HPDE6-E6E7 (cell line): Measurements from ENCODE around the gene TMBIM1.

Source experiments
- DNase-seq: peaks from one replicate; pipeline ENCODE4 v3.0.0; 2011; ENCODE audit warnings: missing footprints; ENCODE audit errors: extremely low spot score

The TMBIM1 gene

DNA sequence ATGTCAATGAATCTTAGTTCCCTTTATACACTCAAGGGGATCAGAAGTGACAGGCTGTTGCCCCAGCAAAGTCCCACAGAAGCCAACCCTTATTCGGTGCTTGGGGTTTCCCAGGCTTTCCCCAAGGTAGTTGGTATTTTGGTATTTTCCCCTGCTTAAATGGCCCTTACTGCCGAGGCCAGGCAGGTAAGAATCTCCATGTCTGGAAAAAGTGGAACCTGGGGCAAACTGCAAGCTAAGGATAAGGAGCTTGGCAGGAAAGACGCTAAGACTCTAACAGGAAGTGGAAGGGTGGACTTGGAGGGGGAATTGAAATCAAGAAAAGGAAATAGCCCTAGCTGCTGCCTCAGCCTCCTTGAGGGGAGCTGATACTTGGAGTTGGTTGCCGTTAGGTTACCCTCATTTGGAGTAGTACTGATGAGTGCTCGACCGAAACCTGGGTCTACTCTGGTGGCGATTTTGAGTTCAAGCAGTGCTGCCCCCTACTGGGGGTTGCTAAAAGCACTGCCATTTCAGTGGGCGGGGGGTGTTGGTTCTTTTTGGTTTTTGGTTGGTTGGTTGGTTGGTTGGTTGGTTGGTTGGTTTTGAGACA lies 34.8 kb downstream of the TMBIM1 start:
- DNase-seq, result no peak

DNA sequence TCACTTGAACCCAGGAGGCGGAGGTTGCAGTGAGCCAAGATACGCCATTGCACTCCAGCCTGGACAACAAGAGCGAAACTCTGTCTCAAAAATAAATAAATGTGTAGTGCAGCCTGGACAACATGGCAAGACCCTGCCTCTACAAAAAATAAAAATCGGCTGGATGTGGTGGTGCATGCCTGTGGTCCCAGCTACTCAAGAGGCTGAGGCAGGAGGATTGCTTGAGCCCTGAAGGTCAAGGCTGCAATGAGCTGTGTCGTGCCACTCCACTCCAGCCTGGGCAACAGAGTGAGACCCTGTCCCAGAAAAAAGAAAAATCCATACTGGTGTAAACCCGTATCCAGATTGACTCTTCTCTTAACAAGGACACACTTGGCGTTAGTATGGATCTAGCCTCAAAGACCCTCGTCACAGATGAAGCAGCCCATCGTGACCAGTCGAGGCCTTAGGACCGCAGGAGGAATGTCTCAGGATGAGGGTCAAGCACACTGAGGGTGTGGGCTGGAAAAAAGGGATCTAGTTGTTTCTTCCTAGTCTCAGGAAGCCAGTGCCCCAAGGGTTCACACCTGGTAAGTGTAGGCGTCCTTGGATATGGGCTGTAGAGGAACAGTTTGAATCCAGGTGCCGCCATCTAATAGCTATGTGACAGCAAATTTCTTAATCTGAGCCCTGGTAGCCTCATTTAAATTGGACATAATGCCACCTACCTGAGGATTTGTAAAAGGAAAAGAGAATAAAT lies 35.5 kb downstream of the TMBIM1 start:
- no peak for DNase-seq

DNA sequence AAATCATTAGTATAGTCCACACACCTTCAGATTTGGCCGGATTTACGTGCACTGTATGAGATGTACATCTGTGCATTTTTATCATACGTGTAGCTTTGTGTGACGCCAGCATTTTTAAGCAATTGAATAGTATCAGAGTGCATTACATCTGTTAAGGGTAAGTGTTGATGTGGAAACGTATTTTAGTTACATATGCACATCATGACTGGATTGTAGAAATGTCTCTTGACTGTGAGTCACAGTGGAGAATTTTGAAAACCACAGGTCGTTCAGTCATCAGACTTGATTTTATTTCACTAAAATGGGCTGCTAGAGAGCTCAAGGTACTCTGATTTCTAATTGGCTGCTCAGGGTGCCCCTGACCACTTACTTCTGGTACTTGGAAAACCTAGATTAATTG lies 36.9 kb downstream of the TMBIM1 start:
- DNase-seq, result no peak

DNA sequence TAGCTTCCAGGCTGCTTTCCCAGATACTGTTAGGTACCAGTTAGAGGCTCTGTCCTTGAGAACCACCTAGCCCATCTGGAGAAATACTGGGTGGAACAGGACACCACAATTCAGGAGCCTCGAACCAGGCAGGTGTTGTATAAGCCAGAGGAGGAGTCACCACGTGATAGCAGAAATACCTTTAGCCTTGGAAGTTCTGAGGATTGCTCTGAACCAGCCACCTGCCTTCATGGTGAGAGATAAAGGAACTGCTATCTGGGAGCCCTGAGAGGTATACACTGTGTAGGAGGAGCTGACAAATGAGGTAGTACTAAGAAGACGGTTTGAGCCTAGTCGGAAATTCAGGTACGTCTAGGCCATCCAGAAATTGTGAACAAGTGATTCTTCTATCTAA lies 39.1 kb downstream of the TMBIM1 start:
- no peak for DNase-seq

DNA sequence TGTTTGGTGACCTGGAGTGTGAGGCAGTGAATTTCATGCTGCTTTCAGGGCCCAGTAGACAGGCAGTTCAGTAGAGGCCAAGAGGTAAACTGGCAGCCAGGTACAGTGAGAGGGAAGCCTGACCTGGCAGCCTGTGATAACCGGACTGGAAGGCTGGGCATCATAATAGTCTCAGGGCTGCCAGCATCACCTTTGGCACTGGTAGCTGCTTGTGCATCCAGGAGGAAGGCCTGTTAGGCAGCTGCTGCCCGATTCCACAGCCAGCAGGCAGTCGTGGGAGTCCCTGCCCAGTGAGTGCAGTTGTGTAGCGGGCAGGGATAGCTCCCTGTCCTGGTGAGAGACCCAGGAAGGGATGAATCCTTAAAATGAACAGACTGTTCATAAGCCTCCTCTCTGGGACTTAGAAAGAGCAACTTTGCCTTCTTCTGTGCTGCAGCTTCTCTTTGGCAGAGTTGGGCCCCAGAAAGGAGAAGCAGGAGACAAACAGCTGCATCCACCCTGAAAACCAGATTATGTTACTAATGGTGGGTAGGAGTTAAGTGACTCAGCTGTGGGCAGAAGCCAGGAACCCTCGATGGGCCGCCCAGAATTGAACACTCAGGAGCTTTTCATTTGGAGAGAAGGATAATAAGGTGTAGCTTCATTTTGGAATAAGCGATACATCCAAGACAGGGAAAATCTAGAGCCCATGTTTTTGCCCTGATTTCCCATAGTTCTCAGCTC lies 39.6 kb downstream of the TMBIM1 start:
- no peak for DNase-seq

DNA sequence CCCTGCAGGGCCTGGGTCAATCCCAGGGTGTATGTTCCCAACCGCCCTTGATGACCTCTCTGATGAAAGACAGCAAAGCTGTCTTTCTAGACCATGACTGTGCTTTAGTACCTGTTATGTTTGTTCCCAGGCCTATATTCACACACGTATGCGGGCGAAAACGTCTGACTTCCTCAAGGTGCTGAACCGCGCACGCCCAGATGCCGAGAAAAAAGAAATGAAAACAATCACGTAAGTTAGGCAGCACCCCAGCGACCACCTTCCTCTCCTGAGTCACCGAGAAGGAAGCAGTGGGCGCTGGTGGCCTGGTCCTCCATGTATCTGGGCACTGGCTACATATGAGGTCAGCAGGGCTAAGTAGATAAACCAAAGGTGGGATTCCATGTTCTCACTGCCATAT lies 42.6 kb downstream of the TMBIM1 start:
- no peak for DNase-seq

DNA sequence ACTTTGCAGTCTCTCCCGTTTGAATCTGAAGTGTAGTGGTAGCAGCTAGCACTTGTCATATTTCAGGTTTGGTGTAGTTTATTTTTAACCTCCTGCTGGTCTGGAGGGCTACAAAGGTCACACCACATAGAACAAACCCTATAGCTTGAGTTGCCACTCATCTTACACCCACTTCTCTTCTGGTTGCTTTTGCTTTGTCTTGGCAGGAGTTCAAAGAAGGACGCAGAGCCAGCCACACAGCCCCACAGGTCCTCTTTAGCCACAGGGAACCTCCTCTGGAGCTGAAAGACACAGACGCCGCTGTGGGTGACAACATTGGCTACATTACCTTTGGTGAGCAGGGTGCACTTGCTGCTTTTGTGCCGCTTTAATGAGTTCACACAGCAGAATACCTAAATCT lies 47.1 kb downstream of the TMBIM1 start:
- DNase-seq, result no peak

DNA sequence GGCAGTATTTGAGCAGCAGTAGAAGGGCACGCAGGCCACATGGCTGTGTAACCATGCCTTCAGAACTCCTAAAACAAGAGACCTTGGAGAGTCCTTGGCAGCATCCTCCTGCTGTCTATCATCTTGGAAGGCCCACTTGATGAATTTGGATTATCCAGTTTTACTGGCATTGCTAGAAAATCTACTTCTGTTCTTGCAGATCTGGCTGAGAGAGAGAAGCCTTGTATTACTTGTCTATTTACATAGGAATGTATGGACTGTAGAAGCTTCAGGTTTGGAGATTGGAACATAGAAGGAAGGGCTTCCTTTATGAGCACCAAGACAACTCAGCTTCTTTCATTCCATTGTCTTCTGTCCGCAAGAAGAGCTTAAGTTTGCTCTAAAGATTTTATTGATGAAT lies 47.6 kb downstream of the TMBIM1 start:
- no peak for DNase-seq

DNA sequence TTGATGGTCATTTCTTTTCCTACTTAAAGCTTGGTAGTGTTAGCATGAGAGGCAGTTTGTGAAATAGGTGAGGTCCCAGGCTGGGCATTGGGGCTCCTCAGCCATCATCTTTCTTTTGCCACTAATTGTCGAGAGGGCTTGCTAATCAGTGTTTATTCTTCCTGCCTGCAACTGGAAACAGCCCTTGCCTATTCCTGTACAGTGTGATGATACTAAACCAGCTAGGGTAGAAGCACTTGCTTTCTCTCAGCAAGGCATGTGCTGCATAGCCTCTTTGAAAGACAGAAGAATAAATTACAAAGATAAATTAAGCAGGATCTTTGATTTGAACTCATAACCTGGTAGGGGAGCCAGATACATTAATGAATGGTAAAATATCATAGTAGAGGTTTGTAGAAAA lies 48.1 kb downstream of the TMBIM1 start:
- DNase-seq, result no peak

DNA sequence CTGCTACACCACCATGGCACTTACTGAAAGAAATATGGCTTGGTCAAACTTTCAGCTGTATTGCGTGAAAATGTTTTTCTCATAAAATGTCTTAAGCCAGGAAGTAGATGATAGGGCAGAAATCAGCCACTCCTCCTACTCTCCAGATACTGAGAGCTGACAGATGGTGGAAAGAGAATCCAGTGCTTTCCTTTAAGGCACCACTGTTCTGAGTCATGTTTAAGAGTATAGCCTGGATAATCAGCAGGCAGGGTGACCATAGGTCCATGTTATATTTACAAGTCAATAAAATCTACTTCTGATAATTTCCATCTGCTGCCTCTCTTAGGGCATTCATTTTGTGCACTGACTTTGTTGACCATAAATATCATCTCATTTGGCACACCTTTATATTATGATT lies 53.4 kb downstream of the TMBIM1 start:
- DNase-seq, result no peak

DNA sequence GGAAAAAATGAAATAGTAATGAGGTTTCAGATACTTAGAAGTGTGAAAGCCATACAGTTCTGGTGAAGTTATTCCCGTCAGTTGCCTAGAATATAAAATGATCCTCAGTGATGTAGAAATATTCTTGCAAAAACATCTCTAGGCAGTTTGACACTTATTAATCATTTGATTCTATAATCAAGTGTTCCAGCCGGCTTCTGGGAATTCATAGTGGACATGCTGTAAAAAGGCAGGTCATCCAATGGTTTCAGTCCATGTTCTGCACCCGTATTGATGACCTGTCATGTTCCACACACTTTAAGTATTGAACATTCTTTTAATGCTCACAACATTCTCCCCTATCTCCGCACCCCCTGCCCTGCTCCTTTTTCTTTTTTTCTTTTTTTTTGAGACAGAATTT lies 55.5 kb downstream of the TMBIM1 start:
- no peak for DNase-seq

DNA sequence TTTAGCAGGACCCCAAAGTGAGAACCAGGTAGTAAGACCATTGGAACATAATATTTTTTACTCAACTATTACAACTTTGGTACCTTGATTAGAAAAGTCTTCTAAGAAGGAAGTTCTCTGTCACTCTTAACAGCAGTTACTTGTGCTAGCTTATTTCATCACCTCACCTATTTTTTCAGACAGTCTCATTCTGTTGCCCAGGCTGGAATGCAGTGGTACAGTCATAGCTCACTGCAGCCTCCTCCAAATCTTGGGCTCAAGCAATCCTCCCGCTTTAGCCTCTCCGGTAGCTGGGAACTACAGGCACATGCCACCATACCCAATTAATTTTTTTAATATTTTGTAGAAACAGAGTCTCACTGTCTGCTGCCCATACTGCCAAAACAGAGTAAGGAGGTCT lies 57.3 kb downstream of the TMBIM1 start:
- no peak for DNase-seq

DNA sequence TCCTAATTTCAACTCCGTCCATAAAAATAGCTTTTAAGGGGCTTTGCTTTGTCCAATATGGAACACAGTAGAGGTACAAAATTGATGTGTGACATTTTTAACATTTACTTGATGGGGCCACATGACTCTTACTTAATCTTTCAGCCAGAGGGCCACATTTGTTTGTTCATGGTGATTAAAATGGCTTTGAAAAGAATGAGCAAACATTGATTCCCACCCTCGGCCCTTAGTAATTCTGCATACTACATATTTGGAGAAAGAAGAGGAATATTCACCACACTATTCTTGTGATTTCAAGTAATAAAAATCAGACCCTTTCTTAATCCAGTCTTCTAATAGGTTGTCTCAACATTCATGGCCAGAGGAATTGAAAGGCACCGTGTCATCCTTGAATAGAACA lies 57.8 kb downstream of the TMBIM1 start:
- no peak for DNase-seq

DNA sequence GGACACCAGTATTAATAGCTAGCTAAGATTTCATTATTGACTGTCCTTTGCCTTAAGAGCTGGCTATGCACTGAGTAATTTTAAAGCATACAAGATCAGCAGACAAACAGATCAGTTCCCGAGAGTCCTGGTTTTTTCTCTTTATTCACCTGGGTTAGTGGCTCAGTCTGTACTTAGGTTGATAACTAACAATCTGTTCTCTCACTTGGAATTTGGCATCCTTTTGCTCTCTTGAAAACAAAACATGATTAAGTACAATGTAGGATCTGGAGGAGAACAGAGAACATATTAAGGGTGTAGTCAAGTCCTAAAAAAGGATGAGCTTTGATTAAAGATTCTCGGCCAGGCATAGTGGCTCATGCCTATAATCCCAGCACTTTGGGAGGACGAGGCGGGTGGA lies 58.8 kb downstream of the TMBIM1 start:
- DNase-seq, result no peak

DNA sequence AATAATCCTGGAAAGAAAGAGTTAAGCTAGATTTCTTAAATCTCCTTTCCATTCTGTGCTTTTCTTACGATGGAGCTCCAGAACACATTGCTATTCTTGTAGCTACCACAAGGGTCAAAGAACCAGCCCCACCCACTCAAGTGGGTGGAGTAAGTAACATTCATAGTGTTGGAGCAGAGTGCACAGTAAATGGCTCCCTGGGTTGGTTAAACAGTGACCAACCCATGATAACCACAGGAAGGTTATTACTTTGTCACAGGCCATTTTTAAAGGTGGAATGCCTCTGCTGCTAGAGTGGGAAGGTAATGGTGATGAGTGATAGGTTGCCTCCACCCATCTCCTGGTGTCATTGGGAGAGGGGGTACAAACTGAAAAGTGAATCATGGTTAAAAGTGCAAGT lies 61.4 kb downstream of the TMBIM1 start:
- no peak for DNase-seq

DNA sequence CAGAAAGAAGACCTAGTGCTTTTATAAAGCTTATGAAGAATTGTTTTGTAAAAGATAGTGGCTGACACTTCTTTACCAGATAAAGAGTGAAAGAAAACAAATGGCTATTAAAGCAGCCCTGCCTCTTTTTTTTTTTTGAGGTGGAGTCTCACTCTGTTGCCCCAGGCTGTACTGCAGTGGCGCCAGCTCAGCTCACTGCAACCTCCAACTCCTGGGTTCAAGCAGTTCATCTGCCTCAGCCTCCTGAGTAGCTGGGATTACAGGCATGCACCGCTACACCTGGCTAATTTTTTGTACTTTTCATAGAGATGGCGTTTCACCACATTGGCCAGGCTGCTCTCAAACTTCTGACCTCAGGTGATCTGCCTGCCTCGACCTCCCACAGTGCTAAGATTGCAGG lies 62.5 kb downstream of the TMBIM1 start:
- DNase-seq, result no peak

DNA sequence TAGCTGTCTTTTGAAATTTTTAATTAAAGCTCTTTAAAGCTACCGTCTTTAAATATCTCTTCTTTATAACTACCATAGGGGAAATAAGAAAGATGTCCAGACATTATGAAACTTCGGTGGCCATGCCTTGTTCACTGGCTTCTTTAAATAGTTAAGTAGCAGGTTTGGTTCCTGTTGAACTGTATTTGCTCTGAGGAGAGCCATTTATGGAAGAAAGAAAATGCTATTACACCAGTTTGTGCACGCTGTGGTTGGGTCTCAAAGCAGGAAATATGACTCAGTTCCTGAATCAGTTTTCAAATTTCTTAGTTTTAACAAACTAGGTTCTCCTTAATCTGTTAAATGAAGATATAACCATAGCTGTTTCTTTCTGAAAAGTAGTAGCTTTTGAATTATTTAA lies 63.1 kb downstream of the TMBIM1 start:
- peak; percentile 71 for DNase-seq

DNA sequence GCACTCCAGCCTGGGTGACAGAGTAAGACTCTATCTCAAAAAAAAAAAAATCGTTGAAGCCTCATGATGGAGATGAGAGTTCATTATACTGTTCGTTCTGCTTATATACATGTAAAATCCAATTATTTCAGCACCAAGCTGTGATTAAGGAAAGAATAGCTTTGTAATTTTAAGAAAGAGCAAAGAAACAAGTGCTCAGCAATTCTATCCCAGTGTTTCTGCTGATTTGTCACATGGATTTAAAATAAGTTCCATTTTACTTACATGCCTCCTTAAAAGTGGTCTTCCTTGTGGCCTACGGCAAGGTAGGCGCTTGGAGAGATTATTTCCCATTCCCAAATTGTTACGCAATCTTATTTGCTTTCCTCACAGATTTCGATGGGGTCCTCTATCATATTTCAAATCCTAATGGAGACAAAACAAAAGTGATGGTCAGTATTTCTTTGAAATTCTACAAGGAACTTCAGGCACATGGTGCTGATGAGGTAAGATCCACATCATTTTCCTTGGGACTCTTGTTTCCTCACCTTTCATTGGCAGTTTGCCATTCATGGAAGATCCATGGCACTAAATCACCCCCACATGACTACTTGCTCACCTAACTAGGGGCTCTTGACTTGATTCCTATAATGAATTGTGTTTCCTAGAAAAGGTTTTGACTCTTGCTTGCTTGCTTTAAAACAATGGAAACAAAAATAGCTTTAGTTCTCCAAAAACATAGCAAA lies 63.8 kb downstream of the TMBIM1 start:
- DNase-seq, result peak; percentile 36

DNA sequence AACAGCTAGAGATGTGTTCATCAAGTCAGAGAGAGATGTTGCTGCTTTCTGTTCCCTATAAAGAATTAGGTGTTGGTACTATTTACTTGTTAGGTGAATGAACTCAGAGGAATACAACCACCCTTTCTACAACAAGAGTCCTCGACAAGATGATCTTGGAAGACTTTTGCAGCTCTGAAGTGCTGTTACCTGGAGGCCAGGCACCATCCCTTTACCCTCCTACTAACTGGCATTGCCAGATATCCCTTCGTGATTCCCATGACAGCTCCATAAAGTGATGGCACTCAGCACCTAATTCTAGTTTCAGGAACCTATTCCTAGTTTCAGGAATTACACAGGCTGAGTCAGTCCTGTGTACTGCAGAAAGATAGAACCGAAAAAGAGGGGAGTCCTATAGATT lies 65.4 kb downstream of the TMBIM1 start:
- DNase-seq, result no peak
